ENCODE results near the gene TECTA. TPM values are rescaled to one million over a fixed set of nuclear protein-coding genes. Genes with fewer than 3 reads are reported as not detected.
A peak's percentile ranks its signal among the peaks of the same experiment; 100 is the strongest.

Gene TECTA
- polyA plus RNA-seq, 2 of the 4 experiments (the other 2 are of a cell fraction) = 0.05 to 0.14 TPM

DNA sequence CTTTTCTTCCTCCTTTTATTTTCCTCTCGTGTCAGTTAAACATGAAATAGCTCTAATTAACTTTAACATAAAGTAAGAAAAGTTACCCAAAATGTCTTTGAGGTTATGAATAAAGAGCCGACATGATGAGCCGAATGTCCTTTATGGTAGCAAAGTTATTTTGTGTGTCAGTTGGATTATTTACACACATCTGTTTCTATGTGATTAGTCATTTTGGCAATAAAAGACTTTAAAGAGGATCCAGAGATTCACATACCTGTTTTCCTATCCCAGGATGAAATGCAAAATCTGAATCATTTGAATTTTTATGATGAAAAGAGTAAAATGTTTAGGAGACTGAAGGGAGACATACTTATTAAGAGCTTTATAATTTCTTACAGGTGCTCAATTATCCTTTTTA is 34.0 kb upstream of the TECTA start (continued):
- TF ChIP-seq, protein P1, sequence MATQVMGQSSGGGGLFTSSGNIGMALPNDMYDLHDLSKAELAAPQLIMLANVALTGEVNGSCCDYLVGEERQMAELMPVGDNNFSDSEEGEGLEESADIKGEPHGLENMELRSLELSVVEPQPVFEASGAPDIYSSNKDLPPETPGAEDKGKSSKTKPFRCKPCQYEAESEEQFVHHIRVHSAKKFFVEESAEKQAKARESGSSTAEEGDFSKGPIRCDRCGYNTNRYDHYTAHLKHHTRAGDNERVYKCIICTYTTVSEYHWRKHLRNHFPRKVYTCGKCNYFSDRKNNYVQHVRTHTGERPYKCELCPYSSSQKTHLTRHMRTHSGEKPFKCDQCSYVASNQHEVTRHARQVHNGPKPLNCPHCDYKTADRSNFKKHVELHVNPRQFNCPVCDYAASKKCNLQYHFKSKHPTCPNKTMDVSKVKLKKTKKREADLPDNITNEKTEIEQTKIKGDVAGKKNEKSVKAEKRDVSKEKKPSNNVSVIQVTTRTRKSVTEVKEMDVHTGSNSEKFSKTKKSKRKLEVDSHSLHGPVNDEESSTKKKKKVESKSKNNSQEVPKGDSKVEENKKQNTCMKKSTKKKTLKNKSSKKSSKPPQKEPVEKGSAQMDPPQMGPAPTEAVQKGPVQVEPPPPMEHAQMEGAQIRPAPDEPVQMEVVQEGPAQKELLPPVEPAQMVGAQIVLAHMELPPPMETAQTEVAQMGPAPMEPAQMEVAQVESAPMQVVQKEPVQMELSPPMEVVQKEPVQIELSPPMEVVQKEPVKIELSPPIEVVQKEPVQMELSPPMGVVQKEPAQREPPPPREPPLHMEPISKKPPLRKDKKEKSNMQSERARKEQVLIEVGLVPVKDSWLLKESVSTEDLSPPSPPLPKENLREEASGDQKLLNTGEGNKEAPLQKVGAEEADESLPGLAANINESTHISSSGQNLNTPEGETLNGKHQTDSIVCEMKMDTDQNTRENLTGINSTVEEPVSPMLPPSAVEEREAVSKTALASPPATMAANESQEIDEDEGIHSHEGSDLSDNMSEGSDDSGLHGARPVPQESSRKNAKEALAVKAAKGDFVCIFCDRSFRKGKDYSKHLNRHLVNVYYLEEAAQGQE (IDR thresholded peaks at IDR 0.05) = no peak
- TF ChIP-seq RAD21 (conservative IDR thresholded peaks at IDR 0.05 in 1 of 2, IDR thresholded peaks at IDR 0.05 in 1 of 2) (no peak), EHMT2 (IDR thresholded peaks at IDR 0.05; ENCODE audit: low read depth) (no peak), HDAC2 (IDR thresholded peaks at IDR 0.05) (no peak), ESRRA (IDR thresholded peaks at IDR 0.05; ENCODE audit: borderline replicate concordance, low read length) (no peak)
- TF ChIP-seq, protein P2, sequence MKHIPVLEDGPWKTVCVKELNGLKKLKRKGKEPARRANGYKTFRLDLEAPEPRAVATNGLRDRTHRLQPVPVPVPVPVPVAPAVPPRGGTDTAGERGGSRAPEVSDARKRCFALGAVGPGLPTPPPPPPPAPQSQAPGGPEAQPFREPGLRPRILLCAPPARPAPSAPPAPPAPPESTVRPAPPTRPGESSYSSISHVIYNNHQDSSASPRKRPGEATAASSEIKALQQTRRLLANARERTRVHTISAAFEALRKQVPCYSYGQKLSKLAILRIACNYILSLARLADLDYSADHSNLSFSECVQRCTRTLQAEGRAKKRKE (CRISPR knock-in tag; IDR thresholded peaks at IDR 0.05; ENCODE audit: low read depth) = no peak
- TF ChIP-seq, protein P3, sequence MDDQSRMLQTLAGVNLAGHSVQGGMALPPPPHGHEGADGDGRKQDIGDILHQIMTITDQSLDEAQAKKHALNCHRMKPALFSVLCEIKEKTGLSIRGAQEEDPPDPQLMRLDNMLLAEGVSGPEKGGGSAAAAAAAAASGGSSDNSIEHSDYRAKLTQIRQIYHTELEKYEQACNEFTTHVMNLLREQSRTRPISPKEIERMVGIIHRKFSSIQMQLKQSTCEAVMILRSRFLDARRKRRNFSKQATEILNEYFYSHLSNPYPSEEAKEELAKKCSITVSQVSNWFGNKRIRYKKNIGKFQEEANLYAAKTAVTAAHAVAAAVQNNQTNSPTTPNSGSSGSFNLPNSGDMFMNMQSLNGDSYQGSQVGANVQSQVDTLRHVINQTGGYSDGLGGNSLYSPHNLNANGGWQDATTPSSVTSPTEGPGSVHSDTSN (IDR thresholded peaks at IDR 0.05) = no peak

DNA sequence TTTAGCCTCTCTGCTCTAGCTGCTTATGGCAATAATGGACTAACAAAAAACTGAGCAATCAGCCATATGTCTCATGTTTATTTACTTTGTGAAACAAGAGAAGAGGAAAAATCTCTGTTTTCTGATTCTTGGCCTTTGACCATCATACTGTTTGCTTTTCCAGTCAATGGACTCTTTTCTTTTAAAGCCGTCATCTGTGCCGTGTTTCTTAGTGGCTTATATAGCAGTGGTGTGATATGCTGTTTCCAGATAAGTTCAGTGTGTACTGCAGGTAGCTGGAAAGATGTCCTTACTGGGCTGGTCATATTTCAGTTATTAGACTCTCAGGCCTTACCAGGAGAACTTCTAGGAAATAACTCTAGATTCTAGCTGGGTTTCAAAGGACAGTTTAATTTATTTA is 33.6 kb upstream of the TECTA start:
- ChIA-PET CTCF (interaction anchor here (1.1 to 2.1 kb wide), 2 partner anchors 44 to 127 kb away, joined by 5 to 9 read pairs; no protein-coding TSS in a partner anchor), POLR2A (no interaction called here)
- DNase-seq (ENCODE audit: low read depth in 1 of 2, low spot score in 1 of 2) (peak in 1 of 2 experiments; percentile 37), FAIRE-seq (no peak), ATAC-seq (peak; percentile 24 to 71; a peak in 3 of 6 replicates)
- no peaks in the 10 kb centered on the region for H3K9me3 ChIP-seq
- H3K4me3 ChIP-seq = no peak overlapping the region
- no peak for TF ChIP-seq RCOR1 (IDR thresholded peaks at IDR 0.05; ENCODE audit: low read depth, low read length)
- TF ChIP-seq TFCP2L1 (CRISPR knock-in tag; IDR thresholded peaks at IDR 0.05) = no peak
- TF ChIP-seq FOSB (CRISPR knock-in tag; IDR thresholded peaks at IDR 0.05) = no peak
- TF ChIP-seq FOXS1 (CRISPR knock-in tag; IDR thresholded peaks at IDR 0.05) = no peak
- TF ChIP-seq, protein P4, sequence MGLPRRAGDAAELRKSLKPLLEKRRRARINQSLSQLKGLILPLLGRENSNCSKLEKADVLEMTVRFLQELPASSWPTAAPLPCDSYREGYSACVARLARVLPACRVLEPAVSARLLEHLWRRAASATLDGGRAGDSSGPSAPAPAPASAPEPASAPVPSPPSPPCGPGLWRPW (IDR thresholded peaks at IDR 0.05) = no peak
- TF ChIP-seq CBX2 (IDR thresholded peaks at IDR 0.05; ENCODE audit: borderline replicate concordance, low read depth) = no peak
- TF ChIP-seq TP53 (CRISPR knock-in tag; IDR thresholded peaks at IDR 0.05) = no peak
- H3K4me2 ChIP-seq = peak overlapping the region; percentile 43
- peaks cover 16% of the 10 kb centered on the region for H3K4me1 ChIP-seq
- H3K27ac ChIP-seq = peak overlapping the region in 1 of 2 experiments; percentile 31; a peak in 1 of 6 replicates
- WGBS (ENCODE audit: missing lambda C conversion rate) = 0% methylated on average over 2 of the region's 2 CpGs

DNA sequence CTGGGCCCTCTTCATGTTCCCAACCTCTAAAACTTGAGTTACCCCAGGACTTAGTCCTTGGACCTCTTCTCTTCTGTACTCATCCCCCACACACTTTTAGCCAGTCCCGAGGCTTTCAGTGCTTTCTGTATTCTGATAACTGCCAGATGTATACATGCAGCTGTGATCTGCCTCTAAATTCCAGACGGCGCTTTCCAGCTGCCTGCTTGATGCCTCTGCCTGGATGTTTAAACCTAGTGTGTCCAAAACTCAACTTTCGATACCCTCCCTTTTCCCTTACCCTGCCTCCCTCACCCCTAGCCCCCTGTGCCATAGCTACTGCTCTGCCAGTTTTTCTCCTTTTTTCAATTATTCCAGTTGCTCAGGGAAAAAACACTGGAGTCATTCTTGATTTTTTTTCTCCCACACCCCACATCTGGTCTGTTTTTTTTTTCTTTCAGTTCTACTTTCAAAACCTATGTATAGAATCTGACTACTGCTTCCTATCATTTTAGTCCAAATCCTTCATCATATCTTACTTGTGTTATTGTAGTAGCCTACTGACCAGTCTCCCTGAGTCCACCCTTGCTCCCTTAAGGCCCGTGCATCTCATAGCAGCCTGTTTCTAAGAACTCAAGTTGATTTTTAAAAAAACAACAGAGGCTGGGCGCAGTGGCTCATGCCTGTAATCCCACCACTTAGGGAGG is 32.9 kb upstream of the TECTA start:
- ATAC-seq (no peak), FAIRE-seq (no peak), DNase-seq (ENCODE audit: low read depth in 1 of 2, low spot score in 1 of 2) (no peak)
- peak overlapping the region in 1 of 2 experiments; percentile 31; a peak in 1 of 6 replicates for H3K27ac ChIP-seq
- H3K4me3 ChIP-seq = no peak overlapping the region
- ChIA-PET POLR2A (no interaction called here), CTCF (interaction anchor here (2.1 kb wide), 1 partner anchor 126 kb away, joined by 9 read pairs; no protein-coding TSS in a partner anchor)
- 92% methylated on average over 6 of the region's 6 CpGs for WGBS (ENCODE audit: missing lambda C conversion rate)
- peaks cover 16% of the 10 kb centered on the region for H3K4me1 ChIP-seq
- H3K9me3 ChIP-seq = no peaks in the 10 kb centered on the region
- H3K4me2 ChIP-seq = peak overlapping the region; percentile 43
- TF ChIP-seq FOSL2 (IDR thresholded peaks at IDR 0.05) (no peak), FOSL2 (CRISPR knock-in tag; IDR thresholded peaks at IDR 0.05) (no peak), TP53 (CRISPR knock-in tag; IDR thresholded peaks at IDR 0.05) (no peak), RFX5 (IDR thresholded peaks at IDR 0.05) (no peak), RNF2 (IDR thresholded peaks at IDR 0.05; ENCODE audit: borderline replicate concordance, low read depth) (no peak), CEBPB (IDR thresholded peaks at IDR 0.05) (no peak), NFE2L2 (conservative IDR thresholded peaks at IDR 0.05; ENCODE audit: low read length) (no peak), EHMT2 (IDR thresholded peaks at IDR 0.05; ENCODE audit: low read depth) (no peak), ZFP36 (IDR thresholded peaks at IDR 0.05; ENCODE audit: borderline replicate concordance, partially characterized antibody) (no peak), EHF (CRISPR knock-in tag; IDR thresholded peaks at IDR 0.05) (no peak), HEYL (CRISPR knock-in tag; IDR thresholded peaks at IDR 0.05) (no peak), HDAC2 (IDR thresholded peaks at IDR 0.05) (no peak), HOXA7 (CRISPR knock-in tag; IDR thresholded peaks at IDR 0.05) (no peak)
